ENCODE results near the gene SDR42E1.

SDR42E1 gene, protein sequence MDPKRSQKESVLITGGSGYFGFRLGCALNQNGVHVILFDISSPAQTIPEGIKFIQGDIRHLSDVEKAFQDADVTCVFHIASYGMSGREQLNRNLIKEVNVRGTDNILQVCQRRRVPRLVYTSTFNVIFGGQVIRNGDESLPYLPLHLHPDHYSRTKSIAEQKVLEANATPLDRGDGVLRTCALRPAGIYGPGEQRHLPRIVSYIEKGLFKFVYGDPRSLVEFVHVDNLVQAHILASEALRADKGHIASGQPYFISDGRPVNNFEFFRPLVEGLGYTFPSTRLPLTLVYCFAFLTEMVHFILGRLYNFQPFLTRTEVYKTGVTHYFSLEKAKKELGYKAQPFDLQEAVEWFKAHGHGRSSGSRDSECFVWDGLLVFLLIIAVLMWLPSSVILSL

GRCh38 chr16:82011199-82011641 lies at the start of gene SDR42E1:
Gene SDR42E1 (minus strand): TSS chr16:82011470. CDS start chr16:82000858, 10,612 bp downstream.
- no peak for DNase-seq (ENCODE audit: low read depth in 2 of 2)

GRCh38 chr16:82059983-82060421 lies 48.7 kb upstream of the SDR42E1 start:
- DNase-seq (ENCODE audit: low read depth in 2 of 2): no peak

GRCh38 chr16:82059161-82059982 lies 48.1 kb upstream of the SDR42E1 start:
- DNase-seq (ENCODE audit: low read depth in 2 of 2): no peak

DNA sequence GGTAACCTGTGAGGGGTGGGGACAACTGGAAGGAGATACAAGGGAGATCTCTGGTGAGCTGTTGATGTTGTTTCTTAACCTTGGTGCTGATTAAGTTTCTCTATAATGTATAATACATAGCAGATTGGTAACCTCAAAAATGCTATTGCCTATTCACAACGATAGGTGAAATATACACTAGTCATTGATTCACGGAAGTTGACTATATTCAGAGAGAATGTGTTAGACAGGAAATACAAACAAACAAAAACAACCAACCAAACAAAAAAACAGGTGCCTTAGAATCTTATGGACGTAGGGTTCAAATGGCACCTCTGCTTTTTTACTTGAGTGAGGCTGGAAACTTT lies 45.3 kb upstream of the SDR42E1 start:
- DNase-seq (ENCODE audit: low read depth in 2 of 2): no peak

- DNase-seq (ENCODE audit: low read depth in 2 of 2): no peak
These were observed 44.7 kb upstream of the SDR42E1 start for GRCh38 chr16:82055728-82056549.

- no peak for DNase-seq (ENCODE audit: low read depth in 2 of 2)
These were observed 43.8 kb upstream of the SDR42E1 start for GRCh38 chr16:82055117-82055516.

- DNase-seq (ENCODE audit: low read depth in 2 of 2): no peak
These were observed 40.4 kb upstream of the SDR42E1 start for GRCh38 chr16:82051656-82052055.

- DNase-seq (ENCODE audit: low read depth in 2 of 2): no peak
These were observed 39.7 kb upstream of the SDR42E1 start for GRCh38 chr16:82050909-82051357.

DNA sequence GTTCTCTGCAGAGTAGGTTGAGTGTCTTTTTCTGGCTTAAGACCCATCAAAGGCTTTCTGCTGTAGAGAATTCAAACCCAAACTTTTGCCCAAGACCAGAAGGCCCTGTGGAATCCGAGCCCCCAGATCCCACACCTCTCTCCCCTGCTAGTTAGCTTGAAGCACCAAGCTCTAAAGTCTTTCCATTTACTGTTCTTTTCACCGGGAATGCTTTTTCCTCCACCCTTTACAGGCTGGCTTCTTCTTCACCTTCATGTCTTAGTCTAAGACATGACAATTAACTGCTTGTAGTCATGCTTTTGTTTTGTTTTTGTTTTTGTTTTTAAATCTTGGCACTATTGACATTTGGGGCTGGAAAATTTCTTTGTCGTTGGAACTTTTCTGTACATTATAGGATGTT lies 39.2 kb upstream of the SDR42E1 start:
- DNase-seq (ENCODE audit: low read depth in 2 of 2): no peak

- DNase-seq (ENCODE audit: low read depth in 2 of 2): no peak
These were observed 38.2 kb upstream of the SDR42E1 start for GRCh38 chr16:82049484-82049883.

- no peak for DNase-seq (ENCODE audit: low read depth in 2 of 2)
These were observed 36.5 kb upstream of the SDR42E1 start for GRCh38 chr16:82047787-82048186.

- no peak for DNase-seq (ENCODE audit: low read depth in 2 of 2)
These were observed 36.1 kb upstream of the SDR42E1 start for GRCh38 chr16:82047374-82047773.

DNA sequence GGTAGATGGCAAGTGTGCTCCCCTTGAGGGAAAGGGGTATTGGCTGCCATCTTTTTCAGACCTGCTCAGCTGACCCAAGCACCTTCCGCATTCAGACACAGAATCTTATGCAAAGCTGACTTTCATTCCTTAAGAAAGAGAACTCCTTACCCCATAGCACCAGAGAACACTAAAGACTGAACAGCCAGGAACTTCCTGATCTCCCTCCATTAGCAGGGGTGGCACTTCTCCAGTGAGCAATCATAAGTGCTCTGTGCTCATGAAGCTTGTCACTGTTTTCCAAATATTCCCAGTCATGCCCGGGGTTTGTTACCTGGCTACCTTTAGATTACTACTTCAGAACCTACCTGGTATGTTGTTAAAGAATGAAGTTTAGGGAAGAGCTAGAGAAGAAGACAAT lies 35.7 kb upstream of the SDR42E1 start:
- no peak for DNase-seq (ENCODE audit: low read depth in 2 of 2)

GRCh38 chr16:82046541-82046940 lies 35.3 kb upstream of the SDR42E1 start:
- no peak for DNase-seq (ENCODE audit: low read depth in 2 of 2)

GRCh38 chr16:82045465-82045864 lies 34.2 kb upstream of the SDR42E1 start:
- no peak for DNase-seq (ENCODE audit: low read depth in 2 of 2)

GRCh38 chr16:82044585-82044911 lies 33.3 kb upstream of the SDR42E1 start:
- no peak for DNase-seq (ENCODE audit: low read depth in 2 of 2)

DNA sequence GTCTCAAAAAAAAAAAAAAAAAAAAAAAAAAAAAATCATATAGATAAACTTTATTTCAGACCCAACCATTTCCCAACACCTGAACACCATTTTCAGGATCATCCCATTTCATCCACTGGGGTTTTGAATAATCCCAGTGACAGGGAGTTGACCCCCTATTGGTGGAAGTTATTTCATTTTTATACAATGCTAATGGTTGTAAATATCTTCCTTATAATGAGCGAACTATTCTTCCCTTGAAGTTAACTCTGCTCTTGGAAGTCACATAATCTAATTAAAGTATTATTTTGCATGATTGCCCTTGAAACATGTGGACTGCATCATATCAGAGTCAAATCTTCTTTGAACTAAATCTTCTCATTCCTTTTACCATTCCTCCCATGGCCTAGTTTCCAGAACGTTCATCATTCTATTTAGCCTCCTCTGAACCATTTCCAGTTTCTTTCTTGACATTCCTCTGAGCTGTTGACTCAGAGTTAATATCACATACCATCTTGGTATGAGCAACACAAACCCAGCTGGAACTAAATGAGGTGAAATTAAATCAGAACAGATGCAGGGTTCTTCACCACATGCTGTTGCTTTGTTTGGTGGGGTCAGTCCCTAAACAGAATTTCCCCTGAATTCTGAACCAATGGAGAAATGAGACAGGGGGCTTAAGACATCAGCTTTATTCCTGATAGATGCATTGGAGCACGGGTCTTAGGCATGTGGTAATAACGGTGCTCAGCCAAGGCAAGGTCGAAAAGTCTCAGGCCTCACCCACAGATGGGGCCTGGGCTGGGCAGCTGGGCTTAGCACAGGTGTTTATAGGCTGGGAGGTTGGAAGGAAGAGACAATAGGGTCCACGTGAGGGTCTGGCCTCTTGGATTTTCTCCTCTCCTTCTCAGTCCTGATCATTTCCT lies 32.7 kb upstream of the SDR42E1 start:
- DNase-seq (ENCODE audit: low read depth in 2 of 2): peak; percentile 89

- DNase-seq (ENCODE audit: low read depth in 2 of 2): no peak
These were observed 31.6 kb upstream of the SDR42E1 start for GRCh38 chr16:82042846-82043245.

DNA sequence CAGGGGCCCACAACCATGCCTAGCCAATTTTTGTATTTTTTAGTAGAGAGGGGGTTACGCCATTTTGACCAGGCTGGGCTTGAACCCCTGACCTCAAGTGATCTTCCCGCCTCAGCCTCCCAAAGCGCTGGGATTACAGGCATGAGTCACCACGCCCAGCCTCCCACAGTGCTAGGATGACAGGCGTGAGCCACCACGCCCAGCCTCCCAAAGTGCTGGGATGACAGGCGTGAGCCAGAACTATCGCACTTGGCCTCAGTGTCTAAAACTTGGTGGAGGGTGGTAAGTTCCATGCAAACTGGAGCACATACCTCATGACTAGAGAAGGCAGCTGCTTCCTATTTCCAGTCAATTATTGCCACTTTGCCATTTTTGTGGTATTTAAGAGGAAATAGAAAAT lies 30.9 kb upstream of the SDR42E1 start:
- no peak for DNase-seq (ENCODE audit: low read depth in 2 of 2)

DNA sequence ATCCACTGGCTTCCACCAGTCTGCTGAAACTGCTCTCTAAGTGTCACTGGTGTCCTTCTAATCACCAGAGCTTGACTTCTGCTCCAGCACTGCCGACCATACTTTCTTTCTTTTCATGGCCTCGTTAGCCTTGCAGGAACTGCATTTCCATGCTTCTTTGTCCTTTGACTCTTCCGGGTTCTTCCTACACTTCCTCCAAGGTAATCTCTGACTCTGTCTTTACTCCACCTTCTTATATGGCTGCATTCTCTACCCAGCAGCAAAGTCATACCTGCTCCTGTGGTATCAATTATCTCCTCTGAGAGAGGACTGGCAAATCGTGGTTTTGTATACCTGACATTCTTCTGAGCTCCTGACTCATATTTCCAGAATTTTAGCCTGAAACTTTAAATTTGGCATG lies 30.3 kb upstream of the SDR42E1 start:
- DNase-seq (ENCODE audit: low read depth in 2 of 2): no peak

- DNase-seq (ENCODE audit: low read depth in 2 of 2): no peak
These were observed 29.0 kb upstream of the SDR42E1 start for GRCh38 chr16:82040296-82040695.
